CD14-positive monocyte (primary cell): ENCODE data around the gene COL13A1. TPM values are rescaled to one million over a fixed set of nuclear protein-coding genes. Genes with fewer than 3 reads are reported as not detected.

Experiments used
- DNase-seq, 3 donors: peaks; one replicate each; pipeline ENCODE4 v3.0.0-alpha.2; 2011 to 2022
- H2AFZ ChIP-seq: 2 replicates; pipeline ENCODE4 v1.6.0; 2012; ENCODE audit warnings: mild to moderate bottlenecking, low read depth, low read length, inconsistent platforms; ENCODE audit not compliant: insufficient read depth, poor library complexity, severe bottlenecking
- H3K27ac ChIP-seq, 2 donors: 1 replicate in 1 of 2; 2 replicates in 1 of 2; pipeline ENCODE4 v1.5.1; 2012 to 2013; ENCODE audit warnings: low read length in 2 of 2, control low read depth in 1 of 2, inconsistent platforms in 1 of 2, low read depth in 1 of 2, mild to moderate bottlenecking in 1 of 2
- H3K27me3 ChIP-seq, 2 donors: one replicate each; pipeline versions ENCODE4 v1.6.0 to v1.6.1; 2011 to 2013; ENCODE audit warnings: low read length in 2 of 2; ENCODE audit not compliant: control insufficient read depth in 2 of 2, insufficient read depth in 2 of 2
- H3K36me3 ChIP-seq, 2 donors: replicated peaks in 1 of 2; 1 replicate in 1 of 2; 2 replicates in 1 of 2; pipeline versions ENCODE4 v1.5.1 to v1.6.1; 2012 to 2013; ENCODE audit warnings: low read length in 2 of 2, control low read depth in 1 of 2, inconsistent platforms in 1 of 2, mild to moderate bottlenecking in 1 of 2; ENCODE audit not compliant: insufficient read depth in 2 of 2, control insufficient read depth in 1 of 2
- H3K4me1 ChIP-seq, 2 donors: 1 replicate in 1 of 2; 2 replicates in 1 of 2; pipeline versions ENCODE4 v1.5.1 to v1.6.1; 2012 to 2013; ENCODE audit warnings: low read length in 2 of 2, control low read depth in 1 of 2, inconsistent platforms in 1 of 2, mild to moderate bottlenecking in 1 of 2, moderate library complexity in 1 of 2; ENCODE audit not compliant: insufficient read depth in 2 of 2, control insufficient read depth in 1 of 2
- H3K4me2 ChIP-seq: replicated peaks from 2 replicates; pipeline ENCODE3; 2012; ENCODE audit warnings: low read length, moderate library complexity, mild to moderate bottlenecking; ENCODE audit not compliant: poor library complexity, severe bottlenecking; ENCODE audit errors: extremely low read depth
- H3K4me3 ChIP-seq, 3 experiments: fragments of 200-600 bp in 1 of 3; sonication (generic) in 1 of 3; replicated peaks in 1 of 3; 1 replicate in 2 of 3; 2 replicates in 1 of 3; pipeline ENCODE4 v1.5.1; 2011 to 2013; ENCODE audit warnings: low read length in 3 of 3, mild to moderate bottlenecking in 3 of 3, control low read depth in 2 of 3, low read depth in 2 of 3, inconsistent platforms in 1 of 3, moderate library complexity in 1 of 3
- H3K79me2 ChIP-seq: 2 replicates; pipeline ENCODE4 v1.6.0; 2012; ENCODE audit warnings: mild to moderate bottlenecking, control low read depth, inconsistent platforms, low read length, moderate library complexity; ENCODE audit not compliant: insufficient read depth
- H3K9ac ChIP-seq: 2 replicates; pipeline ENCODE4 v1.6.0; 2017; ENCODE audit warnings: low read length, mild to moderate bottlenecking; ENCODE audit not compliant: insufficient read depth, poor library complexity, severe bottlenecking
- H3K9me3 ChIP-seq, 2 donors: replicated peaks in 1 of 2; 1 replicate in 1 of 2; 2 replicates in 1 of 2; pipeline versions ENCODE4 v1.5.1 to v1.6.1; 2012 to 2013; ENCODE audit warnings: low read length in 2 of 2, control low read depth in 1 of 2; ENCODE audit not compliant: control insufficient read depth in 1 of 2, insufficient read depth in 1 of 2
- H4K20me1 ChIP-seq: 2 replicates; pipeline ENCODE4 v1.6.0; 2012; ENCODE audit warnings: mild to moderate bottlenecking, low read length, control low read depth, moderate library complexity; ENCODE audit not compliant: insufficient read depth
- H3K27ac Mint-ChIP-seq, 7 donors: one replicate each; pipeline ENCODE4 v1.8.0; 2020; ENCODE audit warnings: mild to moderate bottlenecking in 7 of 7, mixed read lengths in 7 of 7, moderate library complexity in 6 of 7, inconsistent platforms in 2 of 7
- H3K27me3 Mint-ChIP-seq, 3 donors: one replicate each; pipeline ENCODE4 v1.8.0; 2021 to 2022; ENCODE audit warnings: low read depth in 3 of 3, mild to moderate bottlenecking in 3 of 3, mixed read lengths in 3 of 3, moderate library complexity in 3 of 3, inconsistent platforms in 1 of 3
- H3K36me3 Mint-ChIP-seq, 2 donors: one replicate each; pipeline ENCODE4 v1.8.0; 2020; ENCODE audit warnings: mixed read lengths in 2 of 2, inconsistent platforms in 1 of 2, mild to moderate bottlenecking in 1 of 2
- H3K4me1 Mint-ChIP-seq: one replicate; pipeline ENCODE4 v1.8.0; 2020; ENCODE audit warnings: mild to moderate bottlenecking, mixed read lengths
- H3K4me3 Mint-ChIP-seq, 2 donors: one replicate each; pipeline ENCODE4 v1.8.0; 2020; ENCODE audit warnings: mild to moderate bottlenecking in 2 of 2, mixed read lengths in 2 of 2, moderate library complexity in 1 of 2
- H3K9me3 Mint-ChIP-seq, 7 donors: one replicate each; pipeline ENCODE4 v1.8.0; 2020 to 2022; ENCODE audit warnings: mixed read lengths in 7 of 7, mild to moderate bottlenecking in 6 of 7, moderate library complexity in 6 of 7, inconsistent platforms in 2 of 7
- CTCF ChIP-seq: fragments of 200-600 bp; IDR thresholded peaks from one replicate; pipeline ENCODE4 v1.8.0; 2022; ENCODE audit warnings: antibody characterized with exemption, mild to moderate bottlenecking
- WGBS: methylation state at CpG from one replicate; pipeline ENCODE4 v1.1.5; 2013; ENCODE audit warnings: missing lambda C conversion rate; ENCODE audit not compliant: insufficient coverage; 5-methylcytosine and 5-hydroxymethylcytosine counted together
- intact Hi-C, 2 donors: fragments of 100-400 bp; cut with micrococcal nuclease; formaldehyde crosslinking; loops; one replicate each; pipeline versions ENCODE4 v1.15.0 to v1.15.1; 2023
- polyA plus RNA-seq, 3 donors: library from polyadenylated mRNA; depleted of rRNA in 1 of 3; unstranded in 2 of 3; stranded (reverse) in 1 of 3; fragments of 300-500 nt in 2 of 3; fragments of >200 nt in 1 of 3; fragmentation: Illumina TruSeq in 2 of 3; gene quantifications; 1 replicate in 2 of 3; 2 replicates in 1 of 3; pipeline ENCODE4 v1.2.3, GENCODE V29; 2012 to 2021

Gene COL13A1
- polyA plus RNA-seq, 3 donors, result not detected

- Histone ChIP-seq H3K4me3 (no peak overlapping the region), H3K36me3 (no peaks in the 10 kb centered on the region), H3K27ac (no peak overlapping the region), H2AFZ (no peak overlapping the region), H3K27me3 (no peaks in the 10 kb centered on the region), H4K20me1 (no peaks in the 10 kb centered on the region), H3K4me2 (no peak overlapping the region), H3K9me3 (no peaks in the 10 kb centered on the region), H3K4me1 (no peaks in the 10 kb centered on the region), H3K79me2 (no peaks in the 10 kb centered on the region), H3K9ac (no peak overlapping the region)
- no peaks in the 10 kb centered on the region for H3K4me1 Mint-ChIP-seq
- H3K9me3 Mint-ChIP-seq, result no peaks in the 10 kb centered on the region
- TF ChIP-seq CTCF, result no peak
- intact Hi-C loops, result no loop called here
- H3K4me3 Mint-ChIP-seq, result no peak overlapping the region
- peaks cover 2 to 10% (median 9%) of the 10 kb centered on the region in 3 donors for H3K27me3 Mint-ChIP-seq
- WGBS, result 88% methylated on average over 1 of the region's 1 CpG
- DNase-seq, result no peak
- no peak overlapping the region for H3K27ac Mint-ChIP-seq
- no peaks in the 10 kb centered on the region for H3K36me3 Mint-ChIP-seq
Measured at GRCh38 chr10:69756279-69756678, 45.4 kb upstream of the COL13A1 start.

GRCh38 chr10:69757206-69757552 lies 44.5 kb upstream of the COL13A1 start:
- Mint-ChIP-seq H3K27ac (no peak overlapping the region), H3K4me3 (no peak overlapping the region), H3K4me1 (no peaks in the 10 kb centered on the region), H3K36me3 (no peaks in the 10 kb centered on the region), H3K9me3 (no peaks in the 10 kb centered on the region), H3K27me3 (peaks cover 2 to 8% (median 8%) of the 10 kb centered on the region in 3 donors)
- Histone ChIP-seq H2AFZ (no peak overlapping the region), H4K20me1 (no peaks in the 10 kb centered on the region), H3K27ac (no peak overlapping the region), H3K9ac (no peak overlapping the region), H3K4me2 (no peak overlapping the region), H3K36me3 (no peaks in the 10 kb centered on the region), H3K27me3 (no peaks in the 10 kb centered on the region), H3K4me1 (no peaks in the 10 kb centered on the region), H3K79me2 (no peaks in the 10 kb centered on the region), H3K4me3 (no peak overlapping the region), H3K9me3 (no peaks in the 10 kb centered on the region)
- intact Hi-C loops, result no loop called here
- TF ChIP-seq CTCF, result no peak
- no peak for DNase-seq
- 96% methylated on average over 4 of the region's 5 CpGs for WGBS
